K562 (cell line): ENCODE results near the gene ITPKB. TPM values are rescaled to one million over a fixed set of nuclear protein-coding genes. Genes with fewer than 3 reads are reported as not detected.

Source experiments
- ATAC-seq: fragments of 200-7000 bp; cut with Tn5 transposase; 3 replicates; pipeline ENCODE4 v1.9.1; 2020; ENCODE audit warnings: moderate library complexity
- BruUV-seq: library from RNA; stranded (reverse); fragments of 400-500 nt; replicated peaks from 2 replicates; lab custom pipeline; 2021; lab: Mats Ljungman, UMichigan
- CTCF ChIA-PET: fragments of 300-600 bp; formaldehyde crosslinking; extraction: SDS; loops from one replicate; lab custom pipeline; 2021; ENCODE audit warnings: low intra/inter-chr PET ratio; lab: Yijun Ruan, JAX
- POLR2A ChIA-PET: fragments of 300-600, 350-650 bp; sonication (Branson Sonifier 250); formaldehyde crosslinking; extraction: SDS; loops from one replicate; lab custom pipeline; 2021; ENCODE audit warnings: antibody characterized with exemption, inconsistent platforms; lab: Yijun Ruan, JAX
- DNase-seq, 4 experiments: peaks; one replicate each; pipeline versions ENCODE4 v3.0.0 to v3.0.0-alpha.2; 2011 to 2018; ENCODE audit warnings: low spot score in 3 of 4, mixed read lengths in 3 of 4; ENCODE audit errors: extremely low read depth in 1 of 4
- FAIRE-seq: peaks from 2 replicates; lab custom pipeline; 2011; peaks lifted over from hg19 to GRCh38; lab: Jason Lieb, UNC
- H2AFZ ChIP-seq: 2 replicates; pipeline ENCODE4 v1.6.0; 2011; ENCODE audit warnings: low read depth, low read length, control low read depth, inconsistent platforms
- H3K27ac ChIP-seq: fragments of 200-600 bp; 3 replicates; pipeline ENCODE4 v1.8.0; 2011; ENCODE audit warnings: low read depth, mild to moderate bottlenecking, control low read depth, inconsistent platforms, low read length, moderate library complexity, mixed read lengths; ENCODE audit errors: extremely low read depth
- H3K27me3 ChIP-seq, 2 experiments: fragments of 300-600 bp in 1 of 2; 2 replicates in 1 of 2; 3 replicates in 1 of 2; pipeline versions ENCODE4 v1.6.0 to v1.8.0; 2011; ENCODE audit warnings: inconsistent platforms in 2 of 2, low read length in 2 of 2, mild to moderate bottlenecking in 1 of 2, mixed read lengths in 1 of 2, moderate library complexity in 1 of 2; ENCODE audit not compliant: control insufficient read depth in 2 of 2, insufficient read depth in 2 of 2
- H3K36me3 ChIP-seq: fragments of 300-600 bp; 3 replicates; pipeline ENCODE4 v1.8.0; 2011; ENCODE audit warnings: mild to moderate bottlenecking, low read length, inconsistent platforms; ENCODE audit not compliant: control insufficient read depth, insufficient read depth
- H3K4me1 ChIP-seq, 2 experiments: fragments of 200-600 bp in 1 of 2; replicated peaks in 1 of 2; 2 replicates in 1 of 2; 3 replicates in 1 of 2; pipeline versions ENCODE4 v1.5.1 to v1.8.0; 2011; ENCODE audit warnings: inconsistent platforms in 2 of 2, low read length in 2 of 2, mild to moderate bottlenecking in 1 of 2, mixed read lengths in 1 of 2, moderate library complexity in 1 of 2; ENCODE audit not compliant: control insufficient read depth in 2 of 2, insufficient read depth in 2 of 2
- H3K4me2 ChIP-seq: 2 replicates; pipeline ENCODE4 v1.6.1; 2011; ENCODE audit warnings: low read length, control low read depth, inconsistent platforms, mixed read lengths; ENCODE audit not compliant: insufficient read depth
- H3K4me3 ChIP-seq: fragments of 200-600 bp; sonication (generic), shearing (Covaris generic); 2 replicates; pipeline ENCODE4 v1.5.1; 2016; ENCODE audit warnings: control low read depth, inconsistent platforms
- H3K79me2 ChIP-seq: fragments of 200-600 bp; 3 replicates; pipeline ENCODE4 v1.8.0; 2011; ENCODE audit warnings: low read length, inconsistent platforms; ENCODE audit not compliant: control insufficient read depth, insufficient read depth
- H3K9ac ChIP-seq, 2 experiments: 2 replicates each; pipeline versions ENCODE4 v1.6.0 to v1.6.1; 2011; ENCODE audit warnings: low read depth in 2 of 2, low read length in 2 of 2, control low read depth in 1 of 2, inconsistent platforms in 1 of 2, mild to moderate bottlenecking in 1 of 2, mixed read lengths in 1 of 2; ENCODE audit not compliant: insufficient read depth in 1 of 2
- H3K9me1 ChIP-seq: one replicate; pipeline ENCODE4 v1.6.0; 2011; ENCODE audit warnings: inconsistent platforms, mild to moderate bottlenecking, low read length, moderate library complexity; ENCODE audit not compliant: control insufficient read depth, insufficient read depth
- H3K9me3 ChIP-seq: replicated peaks from 2 replicates; pipeline ENCODE4 v1.5.1; 2011; ENCODE audit warnings: low read depth, low read length, inconsistent platforms; ENCODE audit not compliant: control insufficient read depth, insufficient read depth
- H4K20me1 ChIP-seq: replicated peaks from 2 replicates; pipeline ENCODE4 v1.6.1; 2011; ENCODE audit warnings: low read length, inconsistent platforms, mixed read lengths; ENCODE audit not compliant: control insufficient read depth, insufficient read depth
- KLF13 ChIP-seq: fragments of 450-650 bp; IDR thresholded peaks from 2 replicates; pipeline ENCODE4 v1.6.1; 2016; ENCODE audit warnings: missing genetic modification characterization, low read depth, mild to moderate bottlenecking, missing compliant biosample characterization, moderate library complexity, borderline replicate concordance
- NFXL1 ChIP-seq: fragments of 450-650 bp; formaldehyde crosslinking; IDR thresholded peaks from 2 replicates; pipeline ENCODE4 v1.4.0; 2021; ENCODE audit warnings: mild to moderate bottlenecking
- PML ChIP-seq: IDR thresholded peaks from 2 replicates; pipeline ENCODE4 v1.6.1; 2012; ENCODE audit warnings: low read length, inconsistent platforms
- SNIP1 ChIP-seq: fragments of 450-650 bp; IDR thresholded peaks from 2 replicates; pipeline ENCODE4 v1.7.1; 2017; ENCODE audit warnings: low read depth, mild to moderate bottlenecking
- STAG1 ChIP-seq: sonication (generic); formaldehyde crosslinking; IDR thresholded peaks from 2 replicates; pipeline ENCODE4 v1.5.0; 2020; ENCODE audit warnings: missing genetic modification reagents, borderline replicate concordance
- TAF1 ChIP-seq: IDR thresholded peaks from 2 replicates; pipeline ENCODE4 v1.6.1; 2011; ENCODE audit warnings: mild to moderate bottlenecking, low read length, moderate library complexity; ENCODE audit not compliant: insufficient read depth, control insufficient read depth, severe bottlenecking; ENCODE audit errors: extremely low read depth
- TAF15 ChIP-seq: fragments of 200-400 bp; formaldehyde crosslinking; IDR thresholded peaks from 2 replicates; pipeline ENCODE4 v1.6.1; 2017; ENCODE audit warnings: mild to moderate bottlenecking, low read depth, low read length, moderate library complexity
- ZNF175 ChIP-seq: fragments of 200-800 bp; sonication (Bioruptor generic); IDR thresholded peaks from 2 replicates; pipeline ENCODE4 v1.6.1; 2016; ENCODE audit warnings: low read depth, mild to moderate bottlenecking, missing genetic modification characterization, missing compliant biosample characterization
- ZNF224 ChIP-seq: sonication (generic); formaldehyde crosslinking; IDR thresholded peaks from 2 replicates; pipeline ENCODE4 v1.8.0; 2022; ENCODE audit warnings: mild to moderate bottlenecking, missing genetic modification reagents
- ZNF785 ChIP-seq: fragments of 250-450 bp; sonication (Bioruptor Pico); IDR thresholded peaks from 2 replicates; pipeline ENCODE4 v1.4.0; 2020; ENCODE audit warnings: mild to moderate bottlenecking
- WGBS: fragments of 100-300 bp; shearing (Covaris generic); methylation state at CpG from one replicate; pipeline ENCODE4 v1.1.6; 2016; ENCODE audit warnings: low coverage, mixed read lengths; ENCODE audit not compliant: insufficient coverage; ENCODE audit errors: missing lambda C conversion rate; 5-methylcytosine and 5-hydroxymethylcytosine counted together
- in situ Hi-C: fragments of 300-500 bp; cut with MboI; formaldehyde crosslinking; loops from 4 replicates; pipeline ENCODE4 v1.15.0; 2018; ENCODE audit warnings: inconsistent platforms, mixed read lengths
- intact Hi-C: fragments of 100-400 bp; cut with micrococcal nuclease; formaldehyde crosslinking; loops from 2 replicates; pipeline ENCODE4 v1.14.2; 2022
- polyA plus RNA-seq, 8 experiments: library from polyadenylated mRNA; depleted of rRNA in 4 of 8; stranded (reverse) in 5 of 8; unstranded in 3 of 8; fragments of >200 nt; fragmentation: Nextera tagmentation in 2 of 8; fragmentation: Illumina TruSeq in 1 of 8; extraction: Ambion mirVana in 2 of 8; extraction: Trizol in 1 of 8; gene quantifications; 2 replicates each; pipeline versions ENCODE4 v1.2.1 to v1.2.3, GENCODE V29; 2011 to 2014; ENCODE audit warnings: inconsistent platforms in 1 of 8, missing spikeins in 1 of 8
- total RNA-seq, 7 experiments: library from RNA; depleted of rRNA in 6 of 7; stranded (reverse); fragments of >200 nt in 6 of 7; fragmentation: Illumina TruSeq in 2 of 7; extraction: Trizol in 2 of 7; gene quantifications; 2 replicates each; pipeline versions ENCODE4 v1.2.1 to v1.2.3, GENCODE V29; 2011 to 2021; ENCODE audit warnings: low replicate concordance in 1 of 7

The ITPKB gene
- total and polyA plus RNA-seq, 9 of the 15 experiments (the other 6 are each of a cell fraction or from before 2014, with no cell fraction given), result 0.01 to 0.22 TPM; not detected in 7

DNA sequence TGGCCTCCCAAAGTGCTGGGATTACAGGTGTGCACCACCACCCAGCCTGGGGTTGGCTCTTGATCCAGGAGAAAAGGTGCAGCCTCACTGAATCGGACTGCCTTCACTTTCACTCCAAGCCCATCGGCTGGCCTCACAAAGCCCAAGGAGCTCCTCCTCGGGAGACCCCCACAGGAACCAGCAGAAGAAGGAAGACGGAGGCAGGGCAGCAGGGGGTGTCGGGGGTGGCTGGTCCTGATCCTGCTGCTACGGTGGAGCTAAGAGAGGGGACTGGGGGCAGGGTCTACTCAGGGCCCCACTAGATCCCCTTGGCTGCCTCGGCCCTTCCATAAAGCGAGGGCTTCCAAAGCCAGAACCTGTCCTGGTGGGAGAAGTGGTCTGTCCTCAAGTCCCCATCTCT is 96.7 kb downstream of the ITPKB start:
- H3K27ac ChIP-seq, result no peak overlapping the region
- no peaks in the 10 kb centered on the region for H3K36me3 ChIP-seq
- FAIRE-seq (no peak), ATAC-seq (no peak), DNase-seq (no peak)
- TF ChIP-seq ZNF175 (CRISPR knock-in tag), result no peak
- no peak for TF ChIP-seq ZNF785
- TF ChIP-seq TAF15, result no peak
- TF ChIP-seq NFXL1 (CRISPR knock-in tag), result no peak
- TF ChIP-seq STAG1, result no peak
- no peak for TF ChIP-seq SNIP1
- no peak for TF ChIP-seq PML
- TF ChIP-seq KLF13, result no peak
- TF ChIP-seq ZNF224 (CRISPR knock-in tag), result no peak
- TF ChIP-seq TAF1, result no peak
- H2AFZ ChIP-seq, result 0 out of 2 replicates have a peak overlapping the region, but pooled peaks have one; percentile 14
- H3K9ac ChIP-seq, result no peak overlapping the region
- no peaks in the 10 kb centered on the region for H3K9me3 ChIP-seq
- H3K27me3 ChIP-seq, result peaks cover 76 to 98% of the 10 kb centered on the region in 2 experiments
- H3K4me1 ChIP-seq, result peaks cover 8 to 31% of the 10 kb centered on the region in 2 experiments; a peak in 4 of 5 replicates
- in situ Hi-C loops (no loop called here), intact Hi-C loops (no loop called here)
- H3K4me2 ChIP-seq, result no peak overlapping the region
- peaks cover 14% of the 10 kb centered on the region; the same call in 1 of the 2 replicates for H4K20me1 ChIP-seq
- BruUV-seq, result no TSS peak
- no peaks in the 10 kb centered on the region for H3K79me2 ChIP-seq
- H3K9me1 ChIP-seq, result no peaks in the 10 kb centered on the region
- ChIA-PET CTCF (no interaction called here), POLR2A (interaction anchor here (0.6 to 1.6 kb wide), 2 partner anchors 15 to 532 kb away, joined by 3 to 4 read pairs; no protein-coding TSS in a partner anchor)
- WGBS, result 8% methylated on average over 8 of the region's 8 CpGs
- no peak overlapping the region for H3K4me3 ChIP-seq
